RKO (cell line): Measurements from ENCODE around the gene CHTOP.
A peak's percentile ranks its signal among the peaks of the same experiment; 100 is the strongest.
"Not testable (repeated sequence)": the region's sequence is repeated elsewhere in the genome, so short reads cannot be mapped to it uniquely, and the experiment has no call there.

ENCODE experiments used
- DNase-seq: peaks from one replicate; pipeline ENCODE4 v3.0.0-alpha.2; 2016; ENCODE audit warnings: low spot score

Gene CHTOP

DNA sequence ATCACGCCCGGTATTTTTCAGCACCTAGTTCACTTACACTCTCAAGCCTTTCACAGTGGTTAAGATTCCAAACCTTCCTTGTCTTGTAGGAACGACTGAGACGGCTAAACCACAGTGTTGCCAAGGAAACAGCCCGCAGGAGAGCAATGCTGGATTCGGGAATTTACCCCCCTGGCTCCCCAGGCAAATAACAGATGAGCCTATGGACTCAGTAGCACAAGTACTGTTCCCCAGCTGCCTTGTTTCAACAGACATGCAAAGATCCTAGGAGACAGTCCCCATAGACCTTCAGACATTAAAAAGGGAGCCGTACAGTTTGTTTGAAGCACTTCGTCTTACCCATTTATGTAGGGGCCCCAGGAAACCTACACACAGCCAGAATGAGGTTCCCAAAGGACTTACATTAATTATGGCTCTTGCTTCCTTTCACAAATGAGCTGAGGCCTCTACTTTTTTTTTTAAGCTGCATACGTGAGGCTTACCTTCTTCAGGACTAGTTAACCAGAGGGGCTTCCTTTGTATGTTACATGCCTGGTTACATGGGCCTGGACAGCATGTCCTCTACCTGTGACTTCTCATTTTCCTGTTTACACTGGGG is 27.3 kb downstream of the CHTOP start:
- DNase-seq = no peak

DNA sequence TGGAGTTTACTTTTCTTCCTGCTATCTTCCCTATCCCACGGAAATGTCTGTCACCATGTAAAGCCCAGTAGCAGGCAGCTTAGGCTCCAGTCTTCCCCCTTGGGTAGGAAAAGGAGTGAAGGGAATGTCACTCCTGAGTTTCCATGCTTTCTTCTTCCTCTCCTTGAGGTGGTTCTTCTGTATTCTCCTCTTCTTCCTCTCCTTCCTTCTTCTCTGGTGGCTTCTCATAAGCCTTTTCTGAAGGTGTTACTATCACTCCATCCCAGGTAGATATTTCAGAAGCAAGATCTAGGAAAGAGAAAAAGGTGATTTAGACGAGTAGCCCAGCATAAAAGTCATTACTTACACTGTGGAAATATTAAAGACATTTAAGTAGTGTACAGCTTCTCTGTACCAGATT is 28.4 kb downstream of the CHTOP start:
- DNase-seq = no peak

DNA sequence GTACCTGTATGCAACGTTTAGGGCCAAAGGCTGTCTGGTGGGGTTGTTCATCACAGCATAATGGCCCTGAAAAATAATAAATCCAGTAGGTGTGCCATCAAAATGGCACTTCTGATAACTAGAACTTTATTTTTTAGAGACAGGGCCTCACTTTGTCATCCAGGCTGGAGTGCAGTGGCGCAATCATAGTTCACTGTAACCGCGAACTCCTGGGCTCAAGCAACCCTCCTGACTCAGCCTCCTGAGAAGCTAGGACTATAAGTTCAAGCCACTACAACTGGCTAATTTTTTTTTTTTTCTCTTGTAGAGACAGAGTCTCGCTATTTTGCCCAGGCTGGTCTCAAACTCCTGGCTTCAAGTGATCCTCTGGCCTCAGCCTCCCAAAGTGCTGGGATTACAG is 29.3 kb downstream of the CHTOP start:
- no peak for DNase-seq

DNA sequence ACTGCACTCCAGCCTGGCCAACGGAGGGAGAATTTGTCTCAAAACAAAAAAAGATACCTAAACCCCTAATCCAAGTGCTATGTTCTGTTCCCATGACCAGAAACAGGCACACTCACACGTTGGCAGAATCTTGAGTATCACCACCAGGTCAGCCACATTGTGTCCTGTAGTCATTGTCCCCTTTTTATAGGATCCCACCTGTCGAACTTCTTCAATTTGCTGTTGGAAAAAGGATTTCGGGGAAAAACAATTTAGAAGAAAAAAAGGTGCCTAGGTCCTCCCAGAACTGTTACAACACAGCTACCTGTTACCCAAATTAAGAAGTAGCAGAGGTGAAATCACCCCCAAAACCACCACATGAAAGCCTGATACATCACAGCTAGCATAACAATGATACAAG is 33.6 kb downstream of the CHTOP start:
- no peak for DNase-seq

DNA sequence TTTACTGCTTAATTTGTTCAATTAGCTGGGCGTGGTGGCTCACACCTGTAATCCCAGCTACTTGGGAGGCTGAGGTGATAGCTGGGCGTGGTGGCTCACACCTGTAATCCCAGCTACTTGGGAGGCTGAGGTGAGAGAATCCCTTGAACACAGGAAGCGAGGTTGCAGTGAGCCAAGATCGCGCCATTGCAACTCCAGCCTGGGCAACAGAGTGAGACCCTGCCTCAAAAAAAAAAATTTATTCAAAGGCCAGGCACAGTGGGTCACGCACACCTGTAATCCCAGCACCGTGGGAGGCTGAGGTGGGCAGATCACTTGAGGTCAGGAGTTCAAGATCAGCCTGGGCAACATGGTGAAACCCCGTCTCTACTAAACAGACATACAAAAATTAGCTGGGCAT is 34.8 kb downstream of the CHTOP start:
- not testable (repeated sequence) for DNase-seq

DNA sequence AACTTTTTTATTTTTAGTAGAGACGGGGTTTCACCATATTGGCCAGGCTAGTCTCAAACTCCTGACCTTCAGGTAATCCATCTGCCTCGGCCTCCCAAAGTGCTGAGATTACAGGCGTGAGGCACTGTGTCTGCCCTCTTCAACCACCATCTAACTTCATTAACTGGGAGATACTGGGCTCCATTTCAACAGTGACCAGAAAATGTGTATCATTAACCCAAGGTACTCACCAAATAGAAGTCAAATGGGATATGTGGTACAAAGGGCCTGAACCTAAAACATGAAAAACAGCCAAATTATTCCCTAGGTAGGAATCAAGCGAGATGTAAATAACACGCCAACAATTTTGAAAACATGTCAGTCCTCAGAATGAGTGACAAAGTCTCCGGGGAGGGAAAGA is 35.7 kb downstream of the CHTOP start:
- no peak for DNase-seq

DNA sequence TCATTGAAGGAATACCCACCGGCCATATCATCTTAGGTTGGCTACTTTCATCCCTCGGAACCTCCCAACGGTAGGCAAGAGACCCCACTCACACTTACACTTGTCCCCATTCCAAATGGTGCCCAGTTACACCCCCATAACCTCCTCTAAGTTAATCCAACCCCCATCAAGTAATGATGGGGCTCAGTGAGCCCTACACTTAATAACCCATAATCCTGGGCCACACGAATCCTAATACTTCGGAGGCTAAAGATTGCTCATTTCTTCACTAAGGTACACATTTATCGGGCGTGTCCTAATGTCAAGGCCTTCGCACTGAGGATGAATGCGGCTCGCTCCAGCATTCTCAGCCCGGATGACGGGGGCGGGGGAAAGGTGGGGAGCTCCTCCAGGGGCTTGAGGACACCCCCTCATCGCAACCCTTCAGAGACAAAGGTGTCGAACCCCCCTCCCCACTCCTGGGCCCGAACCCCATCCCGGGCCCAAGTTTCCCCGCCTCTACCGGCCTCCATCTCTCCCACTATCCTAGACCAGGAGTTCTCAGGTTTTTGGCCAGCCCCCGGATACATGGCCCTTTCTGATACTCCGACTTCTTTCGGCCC is 36.5 kb downstream of the CHTOP start:
- DNase-seq = no peak

DNA sequence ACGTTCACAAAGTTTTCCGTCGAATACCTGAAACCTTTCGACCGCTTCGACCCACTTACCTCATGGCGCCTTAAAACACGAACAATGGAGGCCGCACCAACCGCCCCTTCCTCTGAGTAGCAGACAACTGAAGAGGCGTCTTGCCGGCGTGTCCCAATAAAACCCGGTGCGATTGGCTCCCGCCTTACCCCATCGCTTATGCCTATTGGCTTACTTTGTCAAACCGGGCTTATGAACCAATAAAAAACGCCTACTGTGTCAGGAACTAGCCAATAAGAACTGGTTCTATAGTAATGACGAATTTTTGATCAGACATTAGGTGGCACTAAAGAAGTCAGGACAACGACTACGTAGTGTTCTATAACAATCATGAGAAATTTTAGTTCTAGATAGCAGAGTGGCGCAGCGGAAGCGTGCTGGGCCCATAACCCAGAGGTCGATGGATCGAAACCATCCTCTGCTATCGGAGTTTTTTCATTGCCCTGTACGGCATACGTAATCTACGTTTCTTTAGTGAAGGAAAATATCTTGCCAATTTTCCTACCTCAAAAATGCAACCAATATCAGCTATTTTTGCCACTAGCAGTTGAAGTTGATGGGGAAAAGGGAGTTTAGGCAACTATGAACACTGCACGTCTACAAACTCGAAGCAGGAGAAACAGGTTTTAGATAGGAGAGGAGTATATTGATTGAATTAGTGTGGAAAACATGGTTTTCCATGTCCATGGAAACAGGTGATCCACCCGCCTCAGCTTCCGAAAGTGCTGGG is 37.2 kb downstream of the CHTOP start, which contains the start of gene ILF2:
TSS of gene ILF2 (minus strand) at position 135 of the 769 bp plus-strand sequence. CDS start at position 64, 71 bp downstream.
- DNase-seq = peak; percentile 100

DNA sequence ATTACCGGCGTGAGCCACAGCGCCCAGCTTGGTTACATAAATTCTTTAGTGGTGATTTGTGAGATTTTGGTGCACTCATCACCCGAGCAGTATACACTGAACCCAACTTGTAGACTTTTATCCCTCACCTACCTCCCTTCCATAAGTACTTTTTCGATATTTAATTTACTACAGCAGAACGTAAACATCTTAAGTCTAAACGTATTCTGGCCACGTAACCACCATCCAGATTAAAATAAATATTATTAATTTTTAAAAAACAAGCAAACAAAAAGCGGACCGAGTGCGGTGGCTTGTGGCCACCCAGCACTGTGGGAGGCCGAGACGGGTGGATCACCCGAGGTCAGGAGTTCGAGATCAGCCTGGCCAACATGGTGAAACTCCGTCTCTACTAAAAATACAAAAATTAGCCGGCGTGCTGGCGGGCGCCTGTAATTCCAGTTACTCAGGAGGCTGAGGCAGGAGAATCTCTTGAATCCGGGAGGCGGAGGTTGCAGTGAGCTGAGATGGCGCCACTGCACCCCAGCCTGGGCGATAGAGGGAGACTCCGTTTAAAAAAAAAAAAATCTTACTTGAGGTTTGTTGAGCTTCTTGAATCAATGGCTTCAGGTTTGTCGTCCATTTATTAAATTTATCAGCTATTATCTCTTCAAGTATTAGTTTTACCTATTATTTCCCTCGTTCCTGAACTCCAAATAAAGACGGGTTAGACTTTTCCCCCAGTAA is 37.9 kb downstream of the CHTOP start:
- peak; percentile 91 for DNase-seq

DNA sequence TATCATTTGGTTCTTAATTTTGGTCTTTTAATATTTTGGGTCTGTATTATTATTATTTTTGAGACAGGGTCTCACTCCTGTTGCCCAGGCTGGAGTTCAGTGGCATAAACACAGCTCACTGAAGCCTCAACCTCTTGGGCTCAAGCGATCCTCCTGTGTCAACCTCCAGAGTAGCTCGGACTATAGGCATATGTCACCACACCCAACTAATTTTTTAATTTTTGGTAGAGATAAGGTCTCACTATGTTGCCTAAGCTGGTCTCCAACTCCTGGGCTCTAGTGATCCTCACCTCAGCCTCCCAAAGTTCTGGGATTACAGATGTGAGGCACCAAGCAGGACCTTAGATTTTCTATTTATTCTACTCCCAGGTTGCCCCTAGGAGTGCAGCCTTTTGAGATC is 39.6 kb downstream of the CHTOP start:
- DNase-seq = no peak

DNA sequence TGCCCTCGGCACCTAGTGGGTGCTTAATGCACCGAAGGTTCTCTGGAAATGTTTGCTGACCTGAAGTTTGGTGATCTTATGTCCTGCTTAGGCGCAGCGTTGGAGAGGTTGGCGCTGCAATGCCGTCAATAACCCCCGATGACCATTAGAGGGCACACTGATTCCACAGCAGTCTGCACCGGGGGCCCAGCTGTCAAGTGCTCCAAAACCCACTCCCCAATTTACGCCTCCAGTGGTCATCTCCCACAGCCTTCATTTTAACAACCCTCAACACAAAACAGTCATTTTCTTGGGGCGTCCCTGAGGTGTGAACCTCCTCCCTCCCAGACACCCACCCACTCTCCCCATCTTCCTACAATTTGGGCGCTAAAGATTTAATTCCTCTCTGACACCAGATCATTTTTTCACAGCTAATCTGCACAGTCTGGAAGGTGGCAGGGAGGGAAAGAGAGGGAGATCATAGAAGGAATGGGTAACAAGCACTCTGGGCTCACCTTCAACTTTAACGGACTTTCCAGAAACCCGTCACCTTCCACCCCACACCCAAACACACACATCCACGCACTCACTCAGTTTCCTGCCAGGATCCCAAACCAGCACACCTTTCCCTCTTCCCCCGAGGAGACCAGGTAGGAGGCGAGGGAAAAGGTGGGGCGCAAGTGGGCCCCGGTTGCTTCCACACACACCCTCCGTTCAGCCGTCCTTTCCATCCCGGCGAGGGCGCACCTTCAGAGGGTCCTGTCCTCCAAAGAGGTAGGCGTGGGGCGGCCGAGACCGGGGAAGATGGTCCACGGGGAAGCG is 44.1 kb downstream of the CHTOP start:
- peak; percentile 49 for DNase-seq

DNA sequence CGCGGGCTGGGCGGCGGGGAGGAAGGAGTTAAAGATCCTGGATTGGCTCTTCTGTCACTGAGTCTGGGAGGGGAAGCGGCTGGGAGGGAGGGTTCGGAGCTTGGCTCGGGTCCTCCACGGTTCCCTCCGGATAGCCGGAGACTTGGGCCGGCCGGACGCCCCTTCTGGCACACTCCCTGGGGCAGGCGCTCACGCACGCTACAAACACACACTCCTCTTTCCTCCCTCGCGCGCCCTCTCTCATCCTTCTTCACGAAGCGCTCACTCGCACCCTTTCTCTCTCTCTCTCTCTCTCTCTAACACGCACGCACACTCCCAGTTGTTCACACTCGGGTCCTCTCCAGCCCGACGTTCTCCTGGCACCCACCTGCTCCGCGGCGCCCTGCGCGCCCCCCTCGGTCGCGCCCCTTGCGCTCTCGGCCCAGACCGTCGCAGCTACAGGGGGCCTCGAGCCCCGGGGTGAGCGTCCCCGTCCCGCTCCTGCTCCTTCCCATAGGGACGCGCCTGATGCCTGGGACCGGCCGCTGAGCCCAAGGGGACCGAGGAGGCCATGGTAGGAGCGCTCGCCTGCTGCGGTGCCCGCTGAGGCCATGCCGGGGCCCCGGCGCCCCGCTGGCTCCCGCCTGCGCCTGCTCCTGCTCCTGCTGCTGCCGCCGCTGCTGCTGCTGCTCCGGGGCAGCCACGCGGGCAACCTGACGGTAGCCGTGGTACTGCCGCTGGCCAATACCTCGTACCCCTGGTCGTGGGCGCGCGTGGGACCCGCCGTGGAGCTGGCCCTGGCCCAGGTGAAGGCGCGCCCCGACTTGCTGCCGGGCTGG is 44.9 kb downstream of the CHTOP start, which contains the start of gene NPR1:
TSS of gene NPR1 (plus strand) at position 170 of the 818 bp plus-strand sequence. CDS start at position 591, 421 bp downstream.
- no peak for DNase-seq

DNA sequence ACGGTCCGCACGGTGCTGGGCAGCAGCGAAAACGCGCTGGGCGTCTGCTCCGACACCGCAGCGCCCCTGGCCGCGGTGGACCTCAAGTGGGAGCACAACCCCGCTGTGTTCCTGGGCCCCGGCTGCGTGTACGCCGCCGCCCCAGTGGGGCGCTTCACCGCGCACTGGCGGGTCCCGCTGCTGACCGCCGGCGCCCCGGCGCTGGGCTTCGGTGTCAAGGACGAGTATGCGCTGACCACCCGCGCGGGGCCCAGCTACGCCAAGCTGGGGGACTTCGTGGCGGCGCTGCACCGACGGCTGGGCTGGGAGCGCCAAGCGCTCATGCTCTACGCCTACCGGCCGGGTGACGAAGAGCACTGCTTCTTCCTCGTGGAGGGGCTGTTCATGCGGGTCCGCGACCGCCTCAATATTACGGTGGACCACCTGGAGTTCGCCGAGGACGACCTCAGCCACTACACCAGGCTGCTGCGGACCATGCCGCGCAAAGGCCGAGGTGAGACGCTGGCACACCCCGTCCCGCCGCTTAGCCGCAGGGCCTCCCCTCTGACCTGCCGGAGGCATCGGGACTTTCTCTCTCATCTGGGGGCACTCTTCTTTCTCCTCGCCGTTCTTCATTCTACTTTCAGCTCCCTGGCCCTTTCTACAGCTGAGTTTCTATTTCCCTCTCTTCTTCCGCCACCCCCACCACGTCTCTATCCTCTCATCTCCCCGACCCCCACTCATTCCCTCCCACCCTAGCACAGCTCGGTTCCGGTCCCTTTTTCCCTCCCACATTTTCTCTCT is 45.7 kb downstream of the CHTOP start:
- DNase-seq = no peak

DNA sequence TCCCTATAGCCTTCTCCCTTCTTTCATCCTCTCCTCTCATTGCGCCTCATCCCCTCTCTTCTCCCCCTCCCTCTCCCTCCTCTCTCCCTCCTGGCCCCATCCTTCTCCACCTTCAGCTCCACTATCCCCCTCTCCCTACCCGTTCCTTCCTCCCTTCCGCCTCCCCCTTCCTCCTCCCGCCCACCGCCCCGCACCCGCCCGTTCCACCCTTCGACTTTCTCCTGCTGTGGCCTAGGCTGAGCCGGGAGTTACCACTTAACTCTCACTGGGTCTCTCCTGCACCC is 46.2 kb downstream of the CHTOP start:
- no peak for DNase-seq

DNA sequence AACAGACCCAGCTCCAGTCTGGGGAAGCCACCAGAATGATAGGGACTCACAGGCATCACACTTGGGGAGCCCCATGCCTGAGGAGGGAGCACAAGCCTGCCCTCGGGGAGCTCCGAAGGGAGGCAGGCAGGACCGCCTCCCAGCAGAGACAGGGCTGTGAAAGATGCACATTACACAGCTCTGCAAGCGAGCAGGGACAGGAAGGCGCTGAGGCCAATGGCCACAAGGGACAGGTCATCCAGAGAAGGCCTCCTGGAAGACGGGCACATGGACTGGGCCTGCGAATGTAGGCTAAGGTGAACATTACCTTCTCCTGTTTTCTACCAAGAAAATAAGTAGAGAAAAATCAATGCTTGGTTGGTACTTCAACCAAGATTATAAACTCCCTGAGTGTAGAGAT is 48.9 kb downstream of the CHTOP start:
- DNase-seq = no peak

DNA sequence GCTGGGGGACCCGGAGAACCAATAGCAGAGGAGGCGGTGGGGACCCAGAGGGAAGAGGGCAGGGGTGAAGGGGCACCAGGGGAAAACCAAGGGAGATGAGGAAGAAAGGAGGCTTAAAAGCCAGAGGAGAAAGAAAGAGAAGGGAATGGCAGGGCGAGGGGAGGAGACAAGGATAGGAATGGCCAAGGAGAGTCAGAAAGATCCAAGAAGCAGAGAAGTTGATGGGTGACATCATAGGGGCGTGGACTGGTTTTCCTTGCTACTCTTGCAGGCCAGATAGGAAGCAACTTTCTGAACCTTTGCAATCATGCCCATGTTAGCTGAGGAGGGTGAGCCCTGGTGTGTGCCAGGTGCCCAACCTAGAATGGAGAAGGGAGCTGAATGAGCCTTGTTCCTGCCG is 50.0 kb downstream of the CHTOP start:
- no peak for DNase-seq

DNA sequence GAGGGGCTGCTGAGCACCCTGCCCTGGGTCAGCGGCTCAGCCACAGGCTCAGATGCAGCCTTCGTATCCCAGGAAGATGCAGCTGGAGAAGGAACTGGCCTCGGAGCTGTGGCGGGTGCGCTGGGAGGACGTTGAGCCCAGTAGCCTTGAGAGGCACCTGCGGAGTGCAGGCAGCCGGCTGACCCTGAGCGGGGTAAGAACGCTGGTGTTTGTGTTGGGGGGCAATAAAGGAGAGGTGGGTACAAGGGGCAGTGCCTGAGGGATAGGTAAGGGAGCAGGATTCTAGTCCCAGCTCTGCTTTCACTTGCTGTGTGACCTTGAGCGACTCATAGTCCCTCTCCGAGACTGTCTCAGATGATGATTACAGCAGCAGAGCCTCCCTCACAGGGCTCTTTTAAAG is 51.0 kb downstream of the CHTOP start:
- DNase-seq = no peak

DNA sequence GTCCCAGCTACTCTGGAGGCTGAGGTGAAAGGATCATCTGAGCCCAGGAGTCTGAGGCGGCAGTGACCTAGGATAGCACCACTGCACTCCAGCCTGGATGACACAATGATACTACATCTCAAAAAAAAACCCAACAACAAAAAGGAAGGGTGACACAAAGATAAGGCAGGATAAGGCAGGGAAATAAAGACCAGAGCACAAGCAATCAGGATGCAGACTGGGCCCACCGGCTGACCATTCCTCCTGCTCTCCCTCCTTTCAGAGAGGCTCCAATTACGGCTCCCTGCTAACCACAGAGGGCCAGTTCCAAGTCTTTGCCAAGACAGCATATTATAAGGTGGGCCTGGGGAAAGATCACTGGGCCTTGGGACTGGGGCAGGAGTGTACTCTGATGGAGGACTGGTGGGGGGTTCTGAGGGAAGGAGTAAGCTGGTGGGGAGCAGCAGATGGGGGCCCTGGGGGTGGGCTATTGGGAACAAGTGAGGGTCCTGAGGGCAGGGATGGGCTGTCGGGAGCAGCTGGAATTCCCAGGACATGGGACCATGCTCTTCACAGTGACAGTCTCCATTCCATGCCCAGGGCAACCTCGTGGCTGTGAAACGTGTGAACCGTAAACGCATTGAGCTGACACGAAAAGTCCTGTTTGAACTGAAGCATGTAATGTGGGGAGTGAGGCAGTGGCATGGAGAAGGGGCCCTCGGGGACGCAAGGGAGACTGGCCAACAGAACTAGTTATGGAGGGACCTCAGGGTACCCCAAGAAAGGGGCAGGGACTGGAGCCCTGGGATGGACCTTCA is 51.9 kb downstream of the CHTOP start:
- no peak for DNase-seq

DNA sequence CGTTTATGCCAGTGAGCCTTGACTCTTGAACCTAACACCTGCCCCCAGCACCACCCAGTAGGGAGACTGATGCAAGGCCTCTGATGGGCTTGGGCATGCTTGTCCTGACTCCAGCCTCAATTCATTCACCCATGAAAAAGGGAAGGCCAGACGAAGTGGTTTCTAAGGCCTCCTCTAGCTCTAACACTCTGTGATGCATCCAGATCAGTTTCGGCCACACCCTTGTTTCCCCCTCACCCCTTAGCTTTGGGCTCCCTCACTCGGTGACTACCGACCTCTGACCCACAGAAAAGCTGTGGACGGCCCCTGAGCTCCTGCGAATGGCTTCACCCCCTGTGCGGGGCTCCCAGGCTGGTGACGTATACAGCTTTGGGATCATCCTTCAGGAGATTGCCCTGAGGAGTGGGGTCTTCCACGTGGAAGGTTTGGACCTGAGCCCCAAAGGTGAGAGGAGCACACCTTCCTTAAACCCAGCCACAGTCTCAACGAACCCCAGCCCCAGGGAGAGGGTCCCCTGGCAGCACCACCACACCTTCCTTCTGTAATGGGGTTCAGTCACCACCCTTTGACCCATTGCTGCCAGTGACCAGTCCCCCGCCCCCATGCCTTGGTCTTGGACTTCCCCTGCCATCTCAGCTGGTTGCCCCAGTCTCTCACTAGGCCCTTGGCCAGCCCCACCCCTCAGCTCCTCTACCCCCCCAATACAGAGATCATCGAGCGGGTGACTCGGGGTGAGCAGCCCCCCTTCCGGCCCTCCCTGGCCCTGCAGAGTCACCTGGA is 53.7 kb downstream of the CHTOP start:
- no peak for DNase-seq
